ENCODE results near the gene FNDC10.

DNA sequence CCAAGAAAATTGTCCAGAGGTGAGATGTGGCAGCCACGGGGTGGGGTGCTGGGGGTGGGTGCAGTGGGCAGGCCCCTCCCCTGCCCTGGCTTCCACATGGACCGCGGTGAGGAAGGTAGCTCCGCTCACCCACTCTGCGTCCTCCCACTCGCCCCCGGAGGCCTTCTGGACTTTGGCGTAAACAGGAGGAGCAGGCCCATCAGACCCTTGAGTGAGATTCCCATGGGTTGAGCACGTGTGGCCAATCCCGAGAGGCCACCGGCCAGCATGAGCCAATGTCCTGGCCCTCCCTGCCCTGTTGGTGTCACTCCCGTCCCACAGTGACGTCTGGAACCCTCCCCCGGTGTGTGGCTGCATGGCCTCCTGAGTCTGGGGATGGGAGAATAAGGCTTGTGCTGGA is 51.3 kb downstream of the FNDC10 start:
- TF ChIP-seq, protein P1, sequence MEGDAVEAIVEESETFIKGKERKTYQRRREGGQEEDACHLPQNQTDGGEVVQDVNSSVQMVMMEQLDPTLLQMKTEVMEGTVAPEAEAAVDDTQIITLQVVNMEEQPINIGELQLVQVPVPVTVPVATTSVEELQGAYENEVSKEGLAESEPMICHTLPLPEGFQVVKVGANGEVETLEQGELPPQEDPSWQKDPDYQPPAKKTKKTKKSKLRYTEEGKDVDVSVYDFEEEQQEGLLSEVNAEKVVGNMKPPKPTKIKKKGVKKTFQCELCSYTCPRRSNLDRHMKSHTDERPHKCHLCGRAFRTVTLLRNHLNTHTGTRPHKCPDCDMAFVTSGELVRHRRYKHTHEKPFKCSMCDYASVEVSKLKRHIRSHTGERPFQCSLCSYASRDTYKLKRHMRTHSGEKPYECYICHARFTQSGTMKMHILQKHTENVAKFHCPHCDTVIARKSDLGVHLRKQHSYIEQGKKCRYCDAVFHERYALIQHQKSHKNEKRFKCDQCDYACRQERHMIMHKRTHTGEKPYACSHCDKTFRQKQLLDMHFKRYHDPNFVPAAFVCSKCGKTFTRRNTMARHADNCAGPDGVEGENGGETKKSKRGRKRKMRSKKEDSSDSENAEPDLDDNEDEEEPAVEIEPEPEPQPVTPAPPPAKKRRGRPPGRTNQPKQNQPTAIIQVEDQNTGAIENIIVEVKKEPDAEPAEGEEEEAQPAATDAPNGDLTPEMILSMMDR (IDR thresholded peaks at IDR 0.05), result no peak
- TF ChIP-seq ZFX (IDR thresholded peaks at IDR 0.05; ENCODE audit: borderline replicate concordance), result no peak

All from 22Rv1 (cell line).